Measurements from ENCODE around the gene RHEB. TPM values are rescaled to one million over a fixed set of nuclear protein-coding genes. Genes with fewer than 3 reads are reported as not detected.

Gene RHEB
- total and polyA plus RNA-seq, 2 of the 13 experiments (the other 11 are each of a cell fraction or from before 2014, with no cell fraction given): 55.0 to 77.6 TPM

GRCh38 chr7:151520419-151521261 is 945 bp upstream of the RHEB start:
- Histone ChIP-seq H4K20me1 (ENCODE audit: insufficient read depth, low read length) (peaks cover 31% of the 10 kb centered on the region), H2AFZ (ENCODE audit: low read length) (no peak overlapping the region), H3K4me3 (replicated peaks in 1 of 3; ENCODE audit: insufficient read depth in 1 of 3, low read depth in 2 of 3, low read length in 3 of 3) (peak overlapping the region in 1 of 3 experiments; percentile 51; a peak in 1 of 6 replicates), H3K79me2 (ENCODE audit: insufficient read depth, low read length) (peaks cover 33% of the 10 kb centered on the region), H3K9ac (ENCODE audit: insufficient read depth, low read depth, low read length) (no peak overlapping the region), H3K27me3 (ENCODE audit: control insufficient read depth in 1 of 2, insufficient read depth in 2 of 2, low read length in 2 of 2) (peaks cover 0 to 3% of the 10 kb centered on the region in 2 experiments; a peak in 1 of 5 replicates), H3K4me1 (ENCODE audit: insufficient read depth, low read length) (peaks cover 43% of the 10 kb centered on the region), H3K36me3 (replicated peaks in 1 of 2; ENCODE audit: control insufficient read depth in 1 of 2, insufficient read depth in 2 of 2, low read length in 2 of 2) (no peaks in the 10 kb centered on the region), H3K27ac (ENCODE audit: extremely low read length, insufficient read depth, low read length) (peak overlapping the region; percentile 80), H3K4me2 (ENCODE audit: low read depth, low read length) (peak overlapping the region; percentile 43), H3K9me3 (ENCODE audit: low read length) (no peaks in the 10 kb centered on the region)
- ChIA-PET POLR2A (interaction anchor here (0.9 to 2.2 kb wide), 6 partner anchors 12 to 457 kb away, joined by 3 to 9 read pairs (median 6); no protein-coding TSS in a partner anchor), CTCF (ENCODE audit: low intra/inter-chr PET ratio, low total read pairs) (no interaction called here)
- no TSS peak for BruUV-seq (replicated peaks)
- ATAC-seq: no peak
- DNase-seq (ENCODE audit: low spot score): no peak
- intact Hi-C loops (cut with micrococcal nuclease; ENCODE audit: unreplicated experiment): no loop called here
- WGBS (ENCODE audit: low lambda C conversion rate): 95% methylated on average over 53 of the region's 55 CpGs
- FAIRE-seq: no peak
- in situ Hi-C loops (cut with HindIII; ENCODE audit: extremely low pct_ligation_motif_present, low pct_unique_long_range_greater_than_20kb): no loop called here
- TF ChIP-seq ZNF337 (CRISPR knock-in tag; IDR thresholded peaks at IDR 0.05; ENCODE audit: borderline replicate concordance, low read depth) (no peak), ZNF644 (CRISPR knock-in tag; IDR thresholded peaks at IDR 0.05; ENCODE audit: low read depth) (no peak), FOXA1 (IDR thresholded peaks at IDR 0.05) (no peak), FOXA1 (CRISPR knock-in tag; IDR thresholded peaks at IDR 0.05) (no peak), FIP1L1 (IDR thresholded peaks at IDR 0.05; ENCODE audit: borderline replicate concordance, insufficient read depth, low read depth, low read length) (no peak), EHMT2 (IDR thresholded peaks at IDR 0.05; ENCODE audit: borderline replicate concordance, low read depth, low read length) (no peak), ZNF274 (CRISPR knock-in tag; IDR thresholded peaks at IDR 0.05) (0 out of 2 replicates have a peak, but pooled peaks have one; percentile 2), TBX3 (IDR thresholded peaks at IDR 0.05; ENCODE audit: borderline replicate concordance) (no peak), FOXJ3 (CRISPR knock-in tag; IDR thresholded peaks at IDR 0.05; ENCODE audit: borderline replicate concordance) (no peak), BCL3 (CRISPR knock-in tag; IDR thresholded peaks at IDR 0.05) (no peak), ZNF503 (CRISPR knock-in tag; IDR thresholded peaks at IDR 0.05) (no peak), ZZZ3 (CRISPR knock-in tag; IDR thresholded peaks at IDR 0.05; ENCODE audit: borderline replicate concordance) (no peak), ZBTB38 (CRISPR knock-in tag; IDR thresholded peaks at IDR 0.05) (peak; percentile 35; the same call in 1 of the 2 replicates), NFIC (IDR thresholded peaks at IDR 0.05; ENCODE audit: low read length) (no peak), DNMT1 (CRISPR knock-in tag; IDR thresholded peaks at IDR 0.05) (0 out of 2 replicates have a peak, but pooled peaks have one; percentile 31)

Measured in HepG2 (cell line).